Uterus (tissue), 2 donors: ENCODE results near the gene ARID5B.

Experiments used
- CTCF ChIP-seq, 4 experiments: fragments of 200-600 bp in 2 of 4; fragments of 450-650 bp in 2 of 4; sonication (generic) in 2 of 4; IDR thresholded peaks; one replicate each; pipeline ENCODE4 v1.5.1; 2016 to 2019; ENCODE audit warnings: antibody characterized with exemption in 4 of 4, mild to moderate bottlenecking in 2 of 4, moderate library complexity in 1 of 4
- POLR2A ChIP-seq, 2 donors: fragments of 450-650 bp; IDR thresholded peaks; one replicate each; pipeline ENCODE4 v1.6.1; 2016; ENCODE audit warnings: antibody characterized with exemption in 2 of 2, mild to moderate bottlenecking in 1 of 2, moderate library complexity in 1 of 2

- TF ChIP-seq CTCF (IDR thresholded peaks at IDR 0.05), result no peak
- no peak for TF ChIP-seq POLR2A (IDR thresholded peaks at IDR 0.05)
These were observed 174.4 kb downstream of the ARID5B start for GRCh38 chr10:62075912-62076311.
